Suprapubic skin (tissue), 3 donors: ENCODE measurements around the gene PNKP.

Source experiments
- CTCF ChIP-seq, 2 donors: fragments of 200-600 bp in 1 of 2; fragments of 450-650 bp in 1 of 2; sonication (generic) in 1 of 2; IDR thresholded peaks; one replicate each; pipeline ENCODE4 v1.5.1; 2016 to 2019; ENCODE audit warnings: antibody characterized with exemption in 2 of 2, mild to moderate bottlenecking in 1 of 2, moderate library complexity in 1 of 2
- EP300 ChIP-seq: sonication (generic); formaldehyde crosslinking; IDR thresholded peaks from one replicate; pipeline ENCODE4 v1.6.1; 2017; ENCODE audit warnings: antibody characterized with exemption
- POLR2A ChIP-seq, 2 donors: fragments of 450-650 bp; IDR thresholded peaks; one replicate each; pipeline ENCODE4 v1.6.1; 2017; ENCODE audit warnings: antibody characterized with exemption in 2 of 2, mild to moderate bottlenecking in 2 of 2, moderate library complexity in 2 of 2

- TF ChIP-seq EP300 (no peak), CTCF (IDR thresholded peaks at IDR 0.05) (no peak), POLR2A (IDR thresholded peaks at IDR 0.05) (no peak)
Observed at GRCh38 chr19:49854378-49855263, 12.8 kb downstream of the PNKP start.
